C4-2B (cell line): ENCODE data around the gene SKP1.

Source experiments
- ZFX ChIP-seq: fragments of 450-650 bp; IDR thresholded peaks from 2 replicates; pipeline ENCODE4 v1.6.1; 2017
- TF ChIP-seq, protein P1 (sequence below): fragments of 450-650 bp; conservative IDR thresholded peaks from 2 replicates; pipeline ENCODE4 v1.5.1; 2017; ENCODE audit warnings: mild to moderate bottlenecking

DNA sequence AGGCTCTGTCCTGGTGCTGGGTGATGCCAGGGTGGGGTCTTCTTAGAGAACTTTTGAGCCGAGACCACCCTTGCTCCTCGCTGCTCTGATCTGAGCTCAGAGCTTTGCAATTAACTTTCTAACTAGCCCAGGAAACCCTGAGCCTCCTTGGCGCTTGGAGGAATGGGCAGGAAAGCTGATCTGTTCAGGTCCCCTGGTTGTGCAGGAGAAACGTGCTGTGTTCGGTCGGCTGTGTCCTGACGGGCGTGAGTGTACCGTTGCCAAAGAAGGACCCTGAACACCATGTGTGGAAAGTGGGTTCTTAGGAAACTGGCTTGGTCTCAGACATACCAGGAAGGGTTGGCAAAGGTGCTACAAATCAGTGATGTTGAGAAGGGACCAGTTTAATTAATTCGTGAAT, 60.5 kb downstream of the SKP1 start:
- TF ChIP-seq, protein P1, sequence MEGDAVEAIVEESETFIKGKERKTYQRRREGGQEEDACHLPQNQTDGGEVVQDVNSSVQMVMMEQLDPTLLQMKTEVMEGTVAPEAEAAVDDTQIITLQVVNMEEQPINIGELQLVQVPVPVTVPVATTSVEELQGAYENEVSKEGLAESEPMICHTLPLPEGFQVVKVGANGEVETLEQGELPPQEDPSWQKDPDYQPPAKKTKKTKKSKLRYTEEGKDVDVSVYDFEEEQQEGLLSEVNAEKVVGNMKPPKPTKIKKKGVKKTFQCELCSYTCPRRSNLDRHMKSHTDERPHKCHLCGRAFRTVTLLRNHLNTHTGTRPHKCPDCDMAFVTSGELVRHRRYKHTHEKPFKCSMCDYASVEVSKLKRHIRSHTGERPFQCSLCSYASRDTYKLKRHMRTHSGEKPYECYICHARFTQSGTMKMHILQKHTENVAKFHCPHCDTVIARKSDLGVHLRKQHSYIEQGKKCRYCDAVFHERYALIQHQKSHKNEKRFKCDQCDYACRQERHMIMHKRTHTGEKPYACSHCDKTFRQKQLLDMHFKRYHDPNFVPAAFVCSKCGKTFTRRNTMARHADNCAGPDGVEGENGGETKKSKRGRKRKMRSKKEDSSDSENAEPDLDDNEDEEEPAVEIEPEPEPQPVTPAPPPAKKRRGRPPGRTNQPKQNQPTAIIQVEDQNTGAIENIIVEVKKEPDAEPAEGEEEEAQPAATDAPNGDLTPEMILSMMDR, result no peak
- TF ChIP-seq ZFX, result no peak
